GM19438 (cell line): ENCODE measurements around the gene SRPK3.
"Not testable (repeated sequence)": the region's sequence is repeated elsewhere in the genome, so short reads cannot be mapped to it uniquely, and the experiment has no call there.

Experiments
- ATAC-seq: cut with Tn5 transposase; IDR thresholded peaks from one replicate; pipeline ENCODE4 v1.9.1; 2021; ENCODE audit warnings: low read depth; ENCODE audit not compliant: unreplicated experiment

SRPK3 gene

GRCh38 chrX:153744210-153745066, 36.4 kb upstream of the SRPK3 start:
- ATAC-seq, result no peak

- not testable (repeated sequence) for ATAC-seq
Observed at GRCh38 chrX:153745067-153745433, 35.8 kb upstream of the SRPK3 start.

GRCh38 chrX:153746359-153746758, 34.5 kb upstream of the SRPK3 start:
- no peak for ATAC-seq

- not testable (repeated sequence) for ATAC-seq
Observed at GRCh38 chrX:153746991-153747390, 33.9 kb upstream of the SRPK3 start.

DNA sequence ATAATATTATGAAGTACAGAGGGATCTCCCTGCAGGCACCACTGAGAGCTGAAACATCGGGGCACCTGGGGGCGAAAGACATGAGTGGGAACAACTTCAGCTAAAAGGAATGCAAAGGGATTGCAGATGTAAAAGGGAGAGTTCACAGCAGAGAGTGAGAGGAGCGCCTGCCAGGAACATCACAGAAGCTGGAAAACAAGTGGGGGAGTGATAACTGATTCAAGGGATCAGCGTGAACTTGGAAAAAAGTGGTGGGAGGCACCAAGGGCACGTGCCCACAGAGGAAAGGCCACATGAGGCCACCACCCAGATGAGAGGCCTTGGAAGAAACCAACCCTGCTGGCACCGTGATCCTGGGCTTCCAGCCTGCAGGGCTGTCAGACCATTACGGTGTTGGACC, 31.8 kb upstream of the SRPK3 start:
- not testable (repeated sequence) for ATAC-seq

DNA sequence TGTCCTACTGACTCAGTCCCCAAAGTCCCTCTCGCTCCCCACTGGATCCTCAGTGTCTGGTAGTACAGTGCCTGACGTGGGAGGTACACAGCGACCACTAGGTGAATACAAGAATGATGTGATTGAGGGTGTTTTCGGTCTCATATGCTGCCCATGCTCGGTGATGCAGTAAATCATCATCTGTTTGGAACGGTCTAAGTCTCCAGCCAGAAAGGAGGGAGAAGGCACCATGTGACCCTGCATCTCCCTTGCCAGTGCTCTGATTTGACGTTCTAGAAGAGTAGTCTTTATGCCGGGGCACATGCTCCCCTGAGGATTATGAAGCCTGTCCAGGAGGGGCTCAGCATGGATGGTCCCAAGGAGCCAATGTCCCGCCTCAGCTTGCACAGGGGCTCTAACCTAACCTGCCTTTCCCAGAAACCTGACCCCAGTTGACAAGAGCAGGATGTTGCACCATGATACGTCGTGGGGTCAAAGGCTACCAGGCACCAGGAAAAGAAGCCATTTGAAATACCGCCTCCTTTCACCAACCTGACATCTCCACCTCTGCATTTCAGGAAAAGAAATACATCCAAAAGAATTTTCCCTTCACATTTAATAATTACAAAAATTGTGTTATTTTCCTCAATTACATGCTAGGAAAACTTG, 30.6 kb upstream of the SRPK3 start:
- ATAC-seq, result no peak

GRCh38 chrX:153755136-153755535, 25.7 kb upstream of the SRPK3 start:
- no peak for ATAC-seq

- ATAC-seq, result no peak
Observed at GRCh38 chrX:153761863-153762262, 19.0 kb upstream of the SRPK3 start.

GRCh38 chrX:153762626-153763173, 18.1 kb upstream of the SRPK3 start:
- ATAC-seq, result no peak

DNA sequence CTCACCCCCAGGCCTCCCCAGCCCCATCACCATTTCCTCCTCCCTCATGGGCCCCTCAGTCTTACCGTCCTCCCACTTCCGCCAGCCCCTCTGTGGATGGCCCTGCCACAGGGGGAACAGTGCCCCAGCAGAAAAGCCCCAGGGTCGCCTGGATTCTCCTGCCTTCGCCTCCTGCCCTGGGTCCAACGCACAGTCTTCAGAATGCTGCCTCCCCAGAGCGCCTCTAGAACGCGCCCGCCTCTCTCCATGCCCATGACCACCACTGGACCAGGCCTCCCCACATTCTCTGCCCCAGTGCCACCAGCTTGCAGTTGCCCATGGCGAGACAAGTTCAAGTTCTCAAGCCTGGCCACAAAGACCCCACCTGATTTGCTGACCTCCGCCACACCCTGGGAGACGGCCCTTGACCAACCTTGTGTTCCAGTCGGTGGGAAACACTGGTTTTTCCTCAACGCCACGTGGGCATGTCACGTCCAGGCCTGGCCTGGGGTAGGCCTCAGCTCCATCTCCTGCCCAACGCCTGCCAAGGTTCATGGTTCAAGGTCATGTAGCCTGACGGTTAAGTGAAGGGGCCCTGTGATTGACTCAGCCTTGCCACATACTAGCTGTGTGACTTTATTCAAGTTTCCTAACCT, 17.4 kb upstream of the SRPK3 start:
- ATAC-seq, result no peak

DNA sequence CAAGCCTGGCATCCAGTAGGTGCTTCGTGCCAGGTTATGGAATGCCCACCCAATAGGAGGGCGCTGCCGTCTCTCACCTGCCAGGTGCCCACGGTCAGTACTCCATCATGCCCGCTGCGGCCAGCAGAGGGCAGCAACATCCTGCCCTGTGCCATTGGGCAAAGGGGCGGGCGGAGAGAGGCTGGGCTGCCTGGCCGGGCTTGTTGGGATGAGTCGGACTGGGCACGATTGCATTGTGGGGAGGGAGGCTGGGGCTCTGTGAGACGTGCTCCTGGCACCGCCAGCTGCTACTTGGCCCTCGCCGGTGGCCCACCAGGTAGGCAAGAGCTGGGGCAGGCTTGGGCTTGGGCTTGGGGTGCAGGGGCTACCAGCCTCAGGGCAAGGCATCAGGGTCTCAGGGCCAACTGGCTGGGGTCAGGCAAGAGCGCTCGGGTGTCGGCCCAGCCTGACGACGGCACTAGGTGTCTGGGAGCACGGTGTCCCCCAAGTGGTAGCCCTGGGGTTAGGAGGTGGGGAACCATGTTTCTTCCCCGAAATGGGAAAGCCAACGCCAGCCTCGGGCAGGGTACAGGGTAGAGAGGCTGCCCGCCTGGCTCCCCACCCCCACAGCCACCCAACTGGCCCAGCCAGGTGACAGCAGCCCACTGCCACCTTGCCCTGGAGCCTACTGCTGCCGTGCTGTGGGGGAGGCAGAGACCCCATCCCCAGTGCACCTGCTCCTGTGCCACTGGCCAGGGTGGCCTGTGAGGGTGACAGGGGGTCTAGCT, 16.7 kb upstream of the SRPK3 start, which contains the start of gene PLXNB3:
Gene PLXNB3 (plus strand): TSS at position 261 of the 767 bp plus-strand sequence. CDS start 1,287 bp downstream, outside the sequence.
- no peak for ATAC-seq

DNA sequence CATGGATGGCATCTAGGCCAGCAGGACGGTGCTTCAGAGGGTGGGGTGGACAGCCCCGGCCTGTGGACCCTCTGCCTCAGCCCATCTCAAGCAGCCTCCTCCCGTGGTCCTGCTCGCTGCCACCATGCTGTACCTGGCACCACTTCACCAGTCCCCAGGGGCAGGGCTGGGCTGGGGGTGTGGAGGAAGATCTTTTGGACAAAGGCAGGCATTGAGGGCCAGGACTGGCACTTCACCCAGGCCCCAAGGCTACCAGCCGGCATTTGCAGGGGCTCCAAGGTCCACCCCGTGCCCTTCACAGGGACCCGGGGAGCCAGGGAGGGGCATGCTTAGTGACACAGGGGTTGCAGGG, 16.1 kb upstream of the SRPK3 start:
- no peak for ATAC-seq

- no peak for ATAC-seq
Observed at GRCh38 chrX:153765138-153766079, 15.4 kb upstream of the SRPK3 start.

DNA sequence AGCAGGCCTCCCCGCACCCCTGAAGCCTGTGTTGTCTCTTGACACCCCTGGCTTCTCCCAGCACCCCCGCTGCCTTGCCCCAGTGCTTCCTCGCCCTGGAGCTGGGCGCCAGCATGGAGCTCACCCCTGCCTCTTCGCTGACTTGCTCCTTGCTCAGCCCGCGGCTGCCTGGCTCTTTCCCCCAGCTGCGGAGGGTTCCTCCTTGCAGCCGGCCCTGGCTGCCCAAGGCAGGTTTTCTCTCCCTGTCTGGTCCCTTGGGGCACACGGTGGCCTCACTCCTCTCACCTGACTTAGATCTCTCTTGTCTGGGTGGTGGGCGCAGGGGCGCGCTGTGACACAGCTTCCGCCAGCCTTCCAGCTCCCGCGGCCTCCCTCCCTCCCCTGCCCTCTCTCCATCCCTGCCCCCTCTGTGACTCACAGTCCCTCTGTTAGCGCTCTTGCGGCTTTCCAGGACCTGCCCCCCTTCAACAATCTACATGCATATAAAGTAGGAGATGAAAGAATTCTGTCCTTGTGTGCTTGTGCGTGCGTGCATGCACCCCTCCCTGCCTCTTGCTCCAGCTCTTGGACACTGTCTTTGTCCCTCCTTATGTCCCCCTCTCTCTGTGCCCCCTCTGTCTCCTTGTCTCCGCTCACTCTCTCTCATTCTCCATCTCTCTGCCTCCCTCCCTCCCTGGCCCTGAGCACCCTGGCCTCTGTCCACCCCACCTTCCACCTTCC, 14.6 kb upstream of the SRPK3 start:
- no peak for ATAC-seq

- ATAC-seq, result no peak
Observed at GRCh38 chrX:153766871-153767673, 13.8 kb upstream of the SRPK3 start.

DNA sequence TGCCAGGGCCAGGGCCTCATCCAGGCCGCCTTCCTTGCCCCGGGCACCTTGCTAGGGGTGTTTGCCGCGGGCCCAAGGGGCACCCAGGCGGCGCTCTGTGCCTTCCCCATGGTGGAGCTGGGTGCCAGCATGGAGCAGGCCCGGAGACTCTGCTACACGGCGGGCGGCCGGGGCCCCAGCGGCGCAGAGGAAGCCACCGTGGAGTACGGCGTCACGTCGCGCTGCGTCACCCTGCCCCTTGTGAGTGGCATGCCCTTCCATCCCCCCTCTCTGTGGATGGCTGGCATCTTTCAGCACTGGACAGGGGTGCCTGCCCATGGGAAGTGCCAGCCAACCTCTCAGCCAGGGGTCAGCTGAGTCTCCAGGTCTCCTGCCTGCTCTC, 13.2 kb upstream of the SRPK3 start:
- no peak for ATAC-seq

- no peak for ATAC-seq
Observed at GRCh38 chrX:153768311-153769157, 12.3 kb upstream of the SRPK3 start.
